ENCODE measurements around the gene PLEKHD1.

GRCh38 chr14:69506241-69506595 is 21.7 kb downstream of the PLEKHD1 start:
- TF ChIP-seq CTCF (conservative IDR thresholded peaks at IDR 0.05 in 1 of 2, IDR thresholded peaks at IDR 0.05 in 1 of 2; ENCODE audit: low read depth in 1 of 2, low read length in 2 of 2) (no peak), EZH2 (IDR thresholded peaks at IDR 0.05; ENCODE audit: low read length, missing control alignments) (no peak)

All from fibroblast of lung (primary cell).